ENCODE measurements around the gene IMP3.
"Not testable (repeated sequence)": the region's sequence is repeated elsewhere in the genome, so short reads cannot be mapped to it uniquely, and the experiment has no call there.

IMP3 gene

GRCh38 chr15:75649848-75650247 lies 9.8 kb upstream of the IMP3 start:
- no peak for DNase-seq

- no peak for DNase-seq
Measured at GRCh38 chr15:75649045-75649761, 9.2 kb upstream of the IMP3 start.

GRCh38 chr15:75648156-75649000 lies 8.4 kb upstream of the IMP3 start:
- no peak for DNase-seq

- DNase-seq = peak; percentile 72
Measured at GRCh38 chr15:75647370-75648155, 7.5 kb upstream of the IMP3 start, which contains the start of gene SNX33. TSS of gene SNX33 (plus strand) at chr15:75647912. CDS start at chr15:75649103, 1,191 bp downstream.

GRCh38 chr15:75646944-75647364 lies 6.9 kb upstream of the IMP3 start:
- DNase-seq = no peak

GRCh38 chr15:75646112-75646943 lies 6.3 kb upstream of the IMP3 start:
- DNase-seq = no peak

GRCh38 chr15:75644376-75644775 lies 4.4 kb upstream of the IMP3 start:
- DNase-seq = no peak

- DNase-seq = no peak
Measured at GRCh38 chr15:75641603-75642002, 1.6 kb upstream of the IMP3 start.

GRCh38 chr15:75641179-75641503 lies 1.1 kb upstream of the IMP3 start:
- no peak for DNase-seq

- no peak for DNase-seq
Measured at GRCh38 chr15:75640483-75641178, 607 bp upstream of the IMP3 start.

GRCh38 chr15:75639191-75639708 lies 774 bp downstream of the IMP3 start:
- no peak for DNase-seq

- no peak for DNase-seq
Measured at GRCh38 chr15:75637245-75638009, 2.6 kb downstream of the IMP3 start.

GRCh38 chr15:75636026-75636425 lies 4.0 kb downstream of the IMP3 start:
- DNase-seq = no peak

GRCh38 chr15:75633922-75634321 lies 6.1 kb downstream of the IMP3 start:
- DNase-seq = not testable (repeated sequence)

GRCh38 chr15:75631935-75632334 lies 8.1 kb downstream of the IMP3 start:
- DNase-seq = no peak

- peak; percentile 62 for DNase-seq
Measured at GRCh38 chr15:75625542-75626347, 14.3 kb downstream of the IMP3 start, which contains the start of gene SNUPN. TSS of gene SNUPN (minus strand) at chr15:75625725. CDS start at chr15:75621051, 4,674 bp downstream.

- no peak for DNase-seq
Measured at GRCh38 chr15:75622505-75622904, 17.5 kb downstream of the IMP3 start.

- no peak for DNase-seq
Measured at GRCh38 chr15:75620841-75621391, 19.1 kb downstream of the IMP3 start.

GRCh38 chr15:75620058-75620820 lies 19.8 kb downstream of the IMP3 start:
- DNase-seq = no peak
